Panc1 (cell line): ENCODE measurements around the gene APBB2. TPM values are rescaled to one million over a fixed set of nuclear protein-coding genes. Genes with fewer than 3 reads are reported as not detected.
"Not testable (repeated sequence)": the region's sequence is repeated elsewhere in the genome, so short reads cannot be mapped to it uniquely, and the experiment has no call there.

ENCODE experiments used
- ATAC-seq: fragments of 200-7000 bp; cut with Tn5 transposase; 2 replicates; pipeline ENCODE4 v1.9.1; 2020; ENCODE audit warnings: mild to moderate bottlenecking, moderate library complexity
- BruUV-seq: library from RNA; stranded (reverse); fragments of 400-500 nt; replicated peaks from 2 replicates; lab custom pipeline; 2021; lab: Mats Ljungman, UMichigan
- CTCF ChIA-PET: fragments of 300-600 bp; sonication (Branson Sonifier 250); formaldehyde crosslinking; loops from one replicate; lab custom pipeline; 2022; ENCODE audit warnings: antibody characterized with exemption; lab: Charles Lee
- POLR2A ChIA-PET: fragments of 300-600 bp; sonication (Branson Sonifier 250); formaldehyde crosslinking; loops from one replicate; lab custom pipeline; 2022; ENCODE audit warnings: antibody characterized with exemption; lab: Charles Lee
- DNase-seq: peaks from one replicate; pipeline ENCODE4 v3.0.0-alpha.2; 2010; ENCODE audit warnings: low read depth, low spot score
- H3K27ac ChIP-seq: 2 replicates; pipeline ENCODE4 v1.5.1; 2011; ENCODE audit warnings: mild to moderate bottlenecking, low read length, inconsistent platforms
- H3K27me3 ChIP-seq: fragments of 200-500 bp; sonication (Bioruptor generic); 2 replicates; pipeline ENCODE4 v1.6.0; 2014; ENCODE audit warnings: low read length, inconsistent platforms; ENCODE audit not compliant: control insufficient read depth, insufficient read depth
- H3K36me3 ChIP-seq: fragments of 200-500 bp; sonication (Bioruptor generic); 2 replicates; pipeline ENCODE4 v1.5.1; 2014; ENCODE audit warnings: inconsistent platforms, mild to moderate bottlenecking, low read length, moderate library complexity; ENCODE audit not compliant: control insufficient read depth, insufficient read depth
- H3K4me1 ChIP-seq: 2 replicates; pipeline ENCODE4 v1.5.1; 2011; ENCODE audit warnings: inconsistent platforms, mild to moderate bottlenecking, low read length, moderate library complexity; ENCODE audit not compliant: control insufficient read depth, insufficient read depth
- H3K4me3 ChIP-seq, 2 experiments: 2 replicates each; pipeline ENCODE4 v1.5.1; 2011 to 2012; ENCODE audit warnings: low read depth in 2 of 2, low read length in 2 of 2, mild to moderate bottlenecking in 2 of 2, inconsistent platforms in 1 of 2, moderate library complexity in 1 of 2
- H3K9me3 ChIP-seq: fragments of 200-500 bp; sonication (Bioruptor generic); 2 replicates; pipeline ENCODE4 v1.5.1; 2014; ENCODE audit warnings: low read depth, mild to moderate bottlenecking, inconsistent platforms, low read length, moderate library complexity; ENCODE audit not compliant: control insufficient read depth, insufficient read depth
- CTCF ChIP-seq: fragments of 450-650 bp; IDR thresholded peaks from 2 replicates; pipeline ENCODE4 v1.5.1; 2017; ENCODE audit warnings: mild to moderate bottlenecking
- POLR2AphosphoS5 ChIP-seq: IDR thresholded peaks from 2 replicates; pipeline ENCODE4 v1.6.1; 2012; ENCODE audit warnings: mild to moderate bottlenecking, low read depth, low read length, moderate library complexity
- REST ChIP-seq, 2 experiments: IDR thresholded peaks; 2 replicates each; pipeline ENCODE4 v1.6.1; 2011 to 2012; ENCODE audit warnings: low read depth in 2 of 2, control low read depth in 1 of 2, low read length in 1 of 2, mild to moderate bottlenecking in 1 of 2, moderate library complexity in 1 of 2; ENCODE audit not compliant: insufficient read depth in 1 of 2
- SIN3A ChIP-seq: IDR thresholded peaks from 2 replicates; pipeline ENCODE4 v1.6.1; 2012; ENCODE audit warnings: low read depth, mild to moderate bottlenecking, low read length, moderate library complexity, borderline replicate concordance; ENCODE audit not compliant: insufficient read depth
- TCF7L2 ChIP-seq: IDR thresholded peaks from 2 replicates; pipeline ENCODE4 v1.6.1; 2011; ENCODE audit warnings: mild to moderate bottlenecking, low read depth, low read length, inconsistent platforms
- in situ Hi-C: cut with HindIII; loops from 2 replicates; pipeline ENCODE4 v1.10.0; 2016; ENCODE audit warnings: low sequenced_read_pairs, low pct_unique_long_range_greater_than_20kb
- intact Hi-C: fragments of 100-400 bp; cut with micrococcal nuclease; formaldehyde crosslinking; loops from one replicate; pipeline ENCODE4 v1.10.0; 2022; ENCODE audit not compliant: unreplicated experiment
- total RNA-seq: library from RNA; stranded (reverse); gene quantifications from one replicate; pipeline ENCODE4 v1.2.1, GENCODE V29; 2021; ENCODE audit not compliant: unreplicated experiment

The APBB2 gene
- total RNA-seq, 1 experiment from 2014 or later = 27.1 TPM

- CTCF ChIA-PET, DNase-seq, H3K27ac ChIP-seq, ATAC-seq, in situ Hi-C loops, H3K4me3 ChIP-seq, H3K27me3 ChIP-seq, H3K9me3 ChIP-seq, H3K4me1 ChIP-seq, POLR2A ChIA-PET, H3K36me3 ChIP-seq, intact Hi-C loops, BruUV-seq: not testable (repeated sequence)
Observed at GRCh38 chr4:40994321-40994720, 220.0 kb downstream of the APBB2 start.

GRCh38 chr4:40993296-40993693, 221.0 kb downstream of the APBB2 start:
- in situ Hi-C loops = not testable (repeated sequence)

GRCh38 chr4:40992472-40993295, 221.7 kb downstream of the APBB2 start:
- H3K27me3 ChIP-seq = no peaks in the 10 kb centered on the region
- TF ChIP-seq CTCF (no peak), POLR2AphosphoS5 (no peak), TCF7L2 (no peak), REST (IDR thresholded peaks at IDR 0.05; ENCODE audit: insufficient read depth in 1 of 2, low read depth in 2 of 2, low read length in 1 of 2) (no peak), SIN3A (no peak)
- POLR2A ChIA-PET = interaction anchor here (0.6 kb wide), 1 partner anchor 124 kb away, joined by 3 read pairs; no protein-coding TSS in a partner anchor
- CTCF ChIA-PET = no interaction called here
- ATAC-seq (peak; percentile 54), DNase-seq (no peak)
- H3K27ac ChIP-seq = no peak overlapping the region
- no peaks in the 10 kb centered on the region for H3K9me3 ChIP-seq
- BruUV-seq = no TSS peak
- no peaks in the 10 kb centered on the region for H3K36me3 ChIP-seq
- H3K4me1 ChIP-seq = no peaks in the 10 kb centered on the region
- no peak overlapping the region for H3K4me3 ChIP-seq
- intact Hi-C loops = no loop called here
- in situ Hi-C loops = no loop called here

More at GRCh38 chr4:40993296-40993693, 221.0 kb downstream of the APBB2 start:
- H3K4me3 ChIP-seq, H3K36me3 ChIP-seq, H3K4me1 ChIP-seq, CTCF ChIA-PET, intact Hi-C loops, H3K27me3 ChIP-seq, BruUV-seq, H3K9me3 ChIP-seq, H3K27ac ChIP-seq, DNase-seq, ATAC-seq: not testable (repeated sequence)
- POLR2A ChIA-PET = interaction anchor here (0.6 kb wide), 1 partner anchor 123 kb away, joined by 3 read pairs; no protein-coding TSS in a partner anchor
